ENCODE data around the gene SOCS3.

The SOCS3 gene

GRCh38 chr17:78369791-78370381 is 10.0 kb upstream of the SOCS3 start:
- no peaks in the 10 kb centered on the region for H3K9me2 ChIP-seq (replicated peaks; ENCODE audit: low read depth, low read length)
- H3K79me2 ChIP-seq (ENCODE audit: insufficient read depth, low read length) = no peaks in the 10 kb centered on the region
- no peaks in the 10 kb centered on the region for H3K36me3 ChIP-seq (ENCODE audit: insufficient read depth, low read length)
- no peaks in the 10 kb centered on the region for H3K9me3 ChIP-seq (ENCODE audit: insufficient read depth, low read depth, low read length)
- H3K4me1 ChIP-seq (ENCODE audit: insufficient read depth, low read length, poor library complexity, severe bottlenecking) = peaks cover 5% of the 10 kb centered on the region
- H4K20me1 ChIP-seq (ENCODE audit: insufficient read depth, low read length, poor library complexity, severe bottlenecking) = no peaks in the 10 kb centered on the region
- no peak overlapping the region for H3K4me3 ChIP-seq (ENCODE audit: low read length, poor library complexity, severe bottlenecking)
- H3F3A ChIP-seq (ENCODE audit: low read depth) = no peaks in the 10 kb centered on the region
- no peak overlapping the region for H2AFZ ChIP-seq (ENCODE audit: low read length)
- no peak overlapping the region for H3K9ac ChIP-seq (ENCODE audit: low read depth, low read length, poor library complexity, severe bottlenecking)
- H3K27me3 ChIP-seq (ENCODE audit: insufficient read depth, low read length, poor library complexity, severe bottlenecking) = no peaks in the 10 kb centered on the region
- TF ChIP-seq EZH2phosphoT487 (IDR thresholded peaks at IDR 0.05; ENCODE audit: borderline replicate concordance) (no peak), CTCF (conservative IDR thresholded peaks at IDR 0.05; ENCODE audit: low read length) (no peak)
- no peak overlapping the region for H3K4me2 ChIP-seq (ENCODE audit: low read depth, low read length, poor library complexity, severe bottlenecking)

- H3K4me2 ChIP-seq (ENCODE audit: low read depth, low read length, poor library complexity, severe bottlenecking) = no peak overlapping the region
- H3F3A ChIP-seq (ENCODE audit: low read depth) = no peaks in the 10 kb centered on the region
- H3K9me2 ChIP-seq (replicated peaks; ENCODE audit: low read depth, low read length) = no peaks in the 10 kb centered on the region
- no peak overlapping the region for H3K4me3 ChIP-seq (ENCODE audit: low read length, poor library complexity, severe bottlenecking)
- H2AFZ ChIP-seq (ENCODE audit: low read length) = no peak overlapping the region
- TF ChIP-seq EZH2phosphoT487 (IDR thresholded peaks at IDR 0.05; ENCODE audit: borderline replicate concordance) = no peak
- no peak for TF ChIP-seq CTCF (conservative IDR thresholded peaks at IDR 0.05; ENCODE audit: low read length)
- H3K79me2 ChIP-seq (ENCODE audit: insufficient read depth, low read length) = no peaks in the 10 kb centered on the region
- H3K9ac ChIP-seq (ENCODE audit: low read depth, low read length, poor library complexity, severe bottlenecking) = no peak overlapping the region
- H3K4me1 ChIP-seq (ENCODE audit: insufficient read depth, low read length, poor library complexity, severe bottlenecking) = no peaks in the 10 kb centered on the region
- no peaks in the 10 kb centered on the region for H3K9me3 ChIP-seq (ENCODE audit: insufficient read depth, low read depth, low read length)
- no peaks in the 10 kb centered on the region for H4K20me1 ChIP-seq (ENCODE audit: insufficient read depth, low read length, poor library complexity, severe bottlenecking)
- H3K36me3 ChIP-seq (ENCODE audit: insufficient read depth, low read length) = no peaks in the 10 kb centered on the region
- H3K27me3 ChIP-seq (ENCODE audit: insufficient read depth, low read length, poor library complexity, severe bottlenecking) = no peaks in the 10 kb centered on the region
Observed at GRCh38 chr17:78368854-78369495, 9.1 kb upstream of the SOCS3 start.

- Histone ChIP-seq H3K9ac (ENCODE audit: low read depth, low read length, poor library complexity, severe bottlenecking) (no peak overlapping the region), H3K79me2 (ENCODE audit: insufficient read depth, low read length) (no peaks in the 10 kb centered on the region), H3K36me3 (ENCODE audit: insufficient read depth, low read length) (no peaks in the 10 kb centered on the region), H4K20me1 (ENCODE audit: insufficient read depth, low read length, poor library complexity, severe bottlenecking) (no peaks in the 10 kb centered on the region), H3K4me2 (ENCODE audit: low read depth, low read length, poor library complexity, severe bottlenecking) (no peak overlapping the region), H3K4me1 (ENCODE audit: insufficient read depth, low read length, poor library complexity, severe bottlenecking) (no peaks in the 10 kb centered on the region), H3K9me3 (ENCODE audit: insufficient read depth, low read depth, low read length) (no peaks in the 10 kb centered on the region), H2AFZ (ENCODE audit: low read length) (no peak overlapping the region), H3K4me3 (ENCODE audit: low read length, poor library complexity, severe bottlenecking) (no peak overlapping the region), H3K9me2 (replicated peaks; ENCODE audit: low read depth, low read length) (no peaks in the 10 kb centered on the region), H3F3A (ENCODE audit: low read depth) (no peaks in the 10 kb centered on the region), H3K27me3 (ENCODE audit: insufficient read depth, low read length, poor library complexity, severe bottlenecking) (no peaks in the 10 kb centered on the region)
- TF ChIP-seq EZH2phosphoT487 (IDR thresholded peaks at IDR 0.05; ENCODE audit: borderline replicate concordance) = no peak
- TF ChIP-seq CTCF (conservative IDR thresholded peaks at IDR 0.05; ENCODE audit: low read length) = no peak
Observed at GRCh38 chr17:78368348-78368747, 8.5 kb upstream of the SOCS3 start.

Data from Loucy (cell line).